Mucosa of gallbladder (tissue), 1 donor: ENCODE data around the gene WDR70. TPM values are rescaled to one million over a fixed set of nuclear protein-coding genes. Genes with fewer than 3 reads are reported as not detected.
"Not testable (repeated sequence)": the region's sequence is repeated elsewhere in the genome, so short reads cannot be mapped to it uniquely, and the experiment has no call there.

Experiments used
- DNase-seq: peaks from one replicate; pipeline ENCODE4 v3.0.0-alpha.2; 2020; ENCODE audit warnings: low spot score
- total RNA-seq: library from RNA; stranded (reverse); gene quantifications from one replicate; pipeline ENCODE4 v1.2.1, GENCODE V29; 2021
- donor health status: DM: no; HTN: no; CAD: no.

WDR70 gene
- total RNA-seq, 1 donor from 2014 or later, result 26.7 TPM

DNA sequence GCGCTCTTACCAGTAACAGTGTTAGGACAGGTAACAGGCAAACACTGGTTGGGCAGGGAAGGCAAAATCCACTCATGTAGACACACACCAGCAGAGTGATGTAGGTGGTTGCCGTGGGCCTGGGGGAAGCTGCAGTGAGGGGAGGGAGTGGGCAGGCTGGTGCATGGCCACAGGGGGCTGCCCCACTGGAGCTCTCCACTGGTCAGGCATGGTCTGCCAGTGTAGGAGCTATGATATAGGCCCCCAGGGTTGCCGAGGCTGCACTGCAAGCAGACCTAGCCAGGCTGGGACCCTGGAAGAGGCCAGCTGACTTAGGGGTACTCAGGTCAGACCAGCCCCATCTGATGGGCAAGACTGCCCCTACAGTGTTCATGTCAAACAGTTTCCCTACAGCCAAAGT, 306.1 kb downstream of the WDR70 start:
- no peak for DNase-seq

DNA sequence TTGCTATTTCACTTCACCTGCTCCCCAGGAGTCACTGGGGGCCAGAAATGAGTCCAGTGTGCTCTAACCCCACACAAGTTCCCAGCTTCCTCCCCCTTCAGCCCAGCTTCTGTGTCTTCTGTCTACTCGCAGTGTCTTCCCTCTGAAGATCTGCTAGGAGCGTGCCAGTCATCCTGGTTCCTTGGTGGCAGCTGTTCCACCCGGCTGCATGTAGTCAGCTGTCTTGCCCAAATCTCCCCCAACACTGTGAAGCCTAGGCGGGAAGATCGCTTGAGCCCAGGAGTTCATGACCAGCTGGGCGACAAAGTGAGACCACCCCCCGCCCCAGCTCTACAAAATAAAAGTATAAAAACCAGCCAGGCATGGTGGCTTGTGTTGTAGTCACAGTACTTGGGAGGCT, 306.7 kb downstream of the WDR70 start:
- no peak for DNase-seq

DNA sequence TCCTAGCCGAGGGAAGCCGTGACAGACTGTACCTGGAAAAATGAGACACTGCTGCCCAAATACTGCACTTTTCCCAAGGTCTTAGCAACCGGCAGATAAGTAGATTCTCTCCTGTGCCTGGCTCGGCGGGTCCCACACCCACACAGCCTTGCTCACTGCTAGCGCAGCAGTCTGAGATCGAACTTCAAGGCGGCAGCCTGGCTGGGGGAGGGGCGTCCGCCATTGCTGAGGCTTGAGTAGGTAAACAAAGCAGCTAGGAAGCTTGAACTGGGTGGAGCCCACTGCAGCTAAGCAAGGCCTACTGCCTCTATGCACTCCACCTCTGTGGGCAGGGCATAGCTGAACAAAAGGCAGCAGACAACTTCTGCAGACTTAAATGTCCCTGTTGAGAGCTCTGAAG, 309.8 kb downstream of the WDR70 start:
- DNase-seq, result not testable (repeated sequence)

DNA sequence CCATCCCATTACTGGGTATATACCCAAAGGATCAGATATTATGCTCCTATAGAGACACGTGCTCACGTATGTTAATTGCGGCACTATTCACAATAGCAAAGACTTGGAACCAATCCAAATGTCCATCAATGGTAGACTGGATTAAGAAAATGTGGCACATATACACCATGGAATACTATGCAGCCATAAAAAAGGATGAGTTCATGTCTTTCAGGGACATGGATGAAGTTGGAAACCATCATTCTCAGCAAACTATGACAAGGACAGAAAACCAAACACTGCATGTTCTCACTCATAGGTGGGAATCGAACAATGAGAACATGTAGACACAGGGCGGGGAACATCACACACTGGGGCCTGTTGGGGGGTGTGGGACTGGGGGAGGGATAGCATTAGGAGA, 315.2 kb downstream of the WDR70 start:
- not testable (repeated sequence) for DNase-seq

DNA sequence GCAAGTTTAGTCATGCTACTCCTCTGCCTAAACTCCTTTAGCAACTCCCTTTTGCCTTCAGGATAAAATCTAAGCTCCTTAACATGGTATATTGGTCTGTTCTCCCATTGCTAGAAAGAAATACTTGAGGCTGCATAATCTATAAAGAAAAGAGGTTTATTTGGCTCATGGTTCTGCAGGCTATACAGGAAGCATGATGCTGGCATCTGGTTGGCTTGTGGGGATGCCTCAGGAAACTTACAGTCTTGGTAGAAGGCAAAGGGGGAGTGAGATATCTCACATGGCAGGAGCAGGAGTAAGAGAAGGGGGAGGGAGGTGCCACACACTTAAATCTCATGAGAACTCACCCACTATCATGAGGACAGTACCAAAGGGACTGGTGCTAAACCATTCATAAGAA, 315.7 kb downstream of the WDR70 start:
- DNase-seq, result no peak

DNA sequence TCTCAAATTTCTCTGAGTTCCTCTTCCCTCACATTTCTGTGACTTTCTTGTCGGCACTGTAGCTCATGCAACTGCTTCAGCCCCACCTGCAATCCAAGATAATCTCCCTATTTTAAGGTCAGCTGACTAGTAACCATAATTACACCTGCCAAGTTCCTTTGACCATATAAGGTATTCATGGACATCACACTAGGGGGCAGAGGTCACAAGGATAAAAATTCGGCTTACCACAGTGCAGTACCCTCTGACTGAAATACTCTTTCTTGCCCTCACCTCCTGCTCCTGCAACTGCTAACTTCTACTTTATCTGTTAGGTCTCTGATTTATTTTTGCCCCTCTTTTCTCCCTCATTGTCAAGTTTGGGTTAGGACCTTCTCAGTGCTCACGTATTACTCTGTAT, 316.5 kb downstream of the WDR70 start:
- DNase-seq, result no peak

DNA sequence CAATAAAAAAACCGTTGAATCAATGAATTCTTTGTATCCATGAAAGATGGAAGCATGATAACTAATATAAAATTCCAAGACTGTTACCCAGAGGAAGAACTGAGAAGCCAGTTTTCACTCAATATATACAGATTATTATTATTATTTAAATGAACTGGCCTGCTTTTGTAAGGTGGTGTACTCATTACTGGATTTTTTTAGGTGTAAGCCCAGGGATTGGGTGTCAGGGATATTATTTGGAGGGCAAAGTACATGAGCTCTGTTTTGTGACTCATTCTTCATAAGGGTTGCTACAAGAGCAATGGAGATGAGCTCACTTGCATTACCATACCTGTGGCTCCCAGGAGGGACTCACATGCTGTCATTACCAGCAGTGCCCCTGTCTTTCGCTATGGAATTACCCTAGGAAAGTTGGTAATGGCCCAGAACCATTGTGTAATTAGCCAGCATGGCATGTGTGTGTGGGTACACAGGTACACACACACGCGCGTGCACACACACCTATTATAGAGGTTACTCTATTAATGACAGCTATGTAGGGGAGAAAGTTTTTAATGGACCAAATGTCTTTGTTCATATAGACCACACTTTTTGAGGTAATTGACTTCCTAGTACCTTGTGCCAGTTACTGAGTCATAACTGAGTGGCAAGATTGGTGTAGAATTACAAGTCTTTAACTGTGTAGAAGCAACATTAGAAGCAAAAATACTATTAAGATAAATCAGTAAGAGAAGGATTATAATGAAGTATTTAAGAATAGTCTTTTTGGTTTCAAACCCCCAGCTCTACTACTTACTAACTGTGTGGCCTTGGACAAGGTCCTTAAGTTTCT, 317.3 kb downstream of the WDR70 start:
- no peak for DNase-seq

DNA sequence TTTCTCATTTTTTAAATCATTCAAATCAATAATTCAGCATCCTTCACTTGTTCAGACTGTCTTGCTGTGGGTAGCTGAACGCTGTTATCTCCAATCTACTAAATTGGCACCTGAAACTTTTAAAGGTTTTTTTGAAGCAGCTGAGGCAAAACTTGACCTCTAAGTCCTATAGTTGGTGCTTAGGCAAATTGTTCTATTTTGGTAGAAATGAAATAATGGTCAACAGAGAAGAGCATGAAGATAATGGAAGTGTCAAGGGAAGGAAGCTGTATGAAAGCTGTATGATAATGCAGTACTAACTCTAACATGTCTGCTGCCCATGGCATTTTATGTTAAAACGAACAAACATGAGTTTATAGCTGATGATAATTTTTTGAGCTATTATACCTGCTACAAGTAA, 322.8 kb downstream of the WDR70 start:
- no peak for DNase-seq

DNA sequence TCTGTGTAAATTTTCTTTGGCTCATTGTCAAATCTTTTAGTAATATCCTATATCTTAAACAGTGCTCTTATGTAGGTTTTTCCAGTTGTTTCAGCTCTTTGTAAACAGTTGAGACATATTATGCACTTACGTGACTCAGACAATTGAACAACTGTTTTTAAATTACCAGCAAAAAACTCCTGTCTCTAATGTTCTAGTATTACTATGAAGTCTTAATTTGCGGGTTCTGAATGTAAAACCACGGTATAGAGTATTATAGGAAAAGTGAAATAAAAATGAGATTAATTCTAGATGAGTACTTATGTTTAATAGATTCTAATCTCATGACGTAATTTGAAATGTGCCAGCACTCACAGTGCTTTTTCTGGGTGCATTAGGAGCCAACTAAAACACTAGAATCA, 324.7 kb downstream of the WDR70 start:
- no peak for DNase-seq

DNA sequence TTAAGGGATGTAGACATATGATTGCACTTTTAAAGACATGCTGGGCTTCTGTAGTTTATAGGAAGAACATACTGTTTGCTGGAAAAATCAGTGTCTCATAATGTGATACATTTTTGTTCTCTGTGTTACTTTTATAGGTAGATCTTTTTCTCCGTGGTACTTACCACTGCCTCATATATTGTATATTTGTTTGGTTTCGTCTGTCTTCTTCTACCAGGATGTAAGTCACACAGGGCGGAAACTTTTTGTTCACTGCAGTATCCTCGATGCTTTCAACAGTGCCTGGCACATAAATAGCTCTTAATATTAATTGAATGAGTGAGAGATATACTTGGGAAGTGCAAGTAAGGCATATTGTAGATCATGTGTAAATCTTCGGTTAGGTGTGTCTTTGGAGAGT, 325.3 kb downstream of the WDR70 start:
- DNase-seq, result no peak

DNA sequence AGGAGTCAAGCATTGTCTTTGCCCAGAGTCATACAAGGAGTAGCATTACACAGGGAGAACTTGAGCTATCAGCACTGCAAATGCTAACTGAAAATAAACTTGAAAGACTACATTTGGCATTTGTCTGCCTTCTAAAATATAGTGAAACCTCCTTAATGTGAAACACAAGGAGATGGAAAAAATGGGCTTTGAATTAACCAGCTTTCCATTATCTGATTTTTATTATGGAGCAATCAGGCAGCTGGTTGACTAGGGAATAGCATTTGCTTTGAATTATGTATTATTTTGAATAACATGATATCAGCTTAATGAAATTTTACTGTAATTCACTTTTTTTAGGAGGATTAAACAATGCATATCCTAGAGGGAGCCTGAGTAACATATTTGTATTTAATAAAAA, 329.9 kb downstream of the WDR70 start:
- DNase-seq, result no peak

DNA sequence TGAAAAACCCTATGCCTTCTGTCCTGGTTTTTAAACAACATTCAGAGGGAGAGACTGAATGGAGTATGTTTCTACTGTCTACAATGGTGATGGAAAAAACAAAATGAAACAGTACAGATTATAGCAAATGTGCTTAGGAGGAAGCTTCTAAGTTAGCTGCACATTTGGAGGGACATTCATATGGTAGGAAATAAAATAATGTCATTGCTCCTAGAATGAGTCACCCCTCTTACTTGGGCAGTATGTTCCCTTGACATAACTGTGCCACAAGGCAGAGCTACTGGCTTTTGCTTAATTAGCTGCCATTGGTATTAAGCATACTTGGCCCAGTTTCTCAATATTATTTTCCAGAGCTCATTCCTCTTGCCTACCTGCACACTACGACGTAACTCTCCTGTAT, 331.8 kb downstream of the WDR70 start:
- no peak for DNase-seq

DNA sequence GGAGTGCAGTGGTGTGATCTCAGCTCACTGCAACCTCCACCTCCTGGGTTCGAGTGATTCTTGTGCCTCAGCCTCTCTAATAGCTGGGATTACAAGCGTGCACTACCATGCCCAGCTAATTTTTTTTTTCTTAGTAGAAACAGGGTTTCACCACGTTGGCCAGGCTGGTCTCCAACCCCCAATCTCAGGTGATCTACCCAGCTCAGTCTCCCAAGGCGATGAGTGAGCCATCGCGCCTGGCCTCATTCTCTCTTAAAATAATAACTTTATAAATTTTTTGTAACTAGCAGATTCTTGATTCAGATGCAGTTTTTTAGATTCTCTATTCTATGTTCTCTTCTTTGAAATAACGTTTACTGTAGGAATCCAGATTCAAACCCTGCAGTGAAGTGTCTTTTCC, 333.6 kb downstream of the WDR70 start:
- DNase-seq, result no peak

DNA sequence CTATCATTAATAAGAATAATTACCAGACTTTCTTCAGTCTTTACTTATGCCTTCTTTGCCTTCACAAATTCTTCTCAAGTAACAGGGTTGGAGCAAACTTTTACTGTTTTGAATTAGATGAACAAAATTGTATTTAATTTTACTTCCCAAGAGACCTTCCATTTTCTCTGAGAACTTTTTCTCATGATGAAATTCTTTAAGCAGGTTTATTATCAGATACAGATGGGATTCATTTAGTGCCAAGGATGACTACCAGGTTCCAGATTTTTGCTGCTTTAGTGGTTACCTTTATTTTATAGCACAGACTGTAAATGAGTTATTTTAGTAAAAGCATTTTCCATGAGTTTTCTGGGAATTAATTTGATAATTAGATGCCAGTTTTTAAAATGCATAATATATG, 335.6 kb downstream of the WDR70 start:
- DNase-seq, result no peak

DNA sequence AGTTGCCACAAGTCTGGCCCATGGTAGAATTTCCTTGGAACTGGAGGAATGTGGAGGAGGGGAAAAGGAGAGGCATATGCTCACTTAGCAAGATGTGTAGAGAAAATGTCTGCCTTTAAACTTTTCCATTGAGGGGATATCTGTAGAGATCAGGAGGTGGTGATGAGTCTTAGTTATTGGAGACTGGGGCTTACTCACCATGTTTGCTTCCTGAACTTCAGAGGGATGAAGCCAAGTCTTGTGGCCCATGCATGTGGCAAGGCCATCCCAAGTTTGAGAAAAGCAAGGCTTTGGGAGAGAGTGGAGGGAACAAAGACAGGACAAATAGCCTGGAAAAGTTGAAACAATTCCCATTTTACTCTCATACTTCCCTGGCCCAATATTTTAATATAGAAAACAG, 336.2 kb downstream of the WDR70 start:
- DNase-seq, result no peak

DNA sequence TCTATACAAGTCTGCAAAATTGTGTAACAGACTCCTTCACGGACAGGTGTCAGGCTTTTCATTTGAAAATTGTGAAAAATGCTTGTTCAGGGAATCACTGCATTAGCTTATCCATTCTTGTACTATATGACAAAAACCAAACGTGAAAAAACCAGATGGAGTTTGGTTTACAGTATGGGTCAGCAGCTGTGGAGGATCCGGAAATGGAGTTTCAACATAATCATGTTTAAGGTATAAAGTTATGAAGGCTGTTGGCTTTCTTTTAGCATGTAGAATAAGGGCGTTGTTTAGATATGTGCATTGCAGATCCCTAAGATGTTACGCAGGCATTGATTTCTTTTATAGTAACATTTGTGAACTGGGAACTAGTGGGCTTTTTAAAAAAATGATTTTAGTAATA, 336.9 kb downstream of the WDR70 start:
- DNase-seq, result no peak

DNA sequence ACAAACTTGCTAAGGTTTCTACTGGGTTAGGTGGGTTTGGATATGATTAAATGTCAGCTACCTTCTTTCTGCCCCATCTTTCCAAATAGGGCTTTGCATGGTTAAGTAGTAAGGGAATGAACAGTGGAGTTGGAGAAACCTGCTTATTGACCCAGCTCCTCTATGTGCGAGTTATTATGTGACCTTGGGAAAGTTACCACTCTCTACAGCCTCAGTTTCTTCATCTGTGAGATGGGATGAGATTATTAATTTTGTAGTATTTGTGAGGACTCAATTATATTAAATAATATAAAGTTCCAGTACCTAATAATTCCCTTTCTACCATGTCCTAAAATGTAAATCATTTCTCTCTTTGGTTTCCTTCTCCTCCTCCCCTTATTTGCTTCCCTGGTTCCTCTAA, 337.3 kb downstream of the WDR70 start:
- no peak for DNase-seq

DNA sequence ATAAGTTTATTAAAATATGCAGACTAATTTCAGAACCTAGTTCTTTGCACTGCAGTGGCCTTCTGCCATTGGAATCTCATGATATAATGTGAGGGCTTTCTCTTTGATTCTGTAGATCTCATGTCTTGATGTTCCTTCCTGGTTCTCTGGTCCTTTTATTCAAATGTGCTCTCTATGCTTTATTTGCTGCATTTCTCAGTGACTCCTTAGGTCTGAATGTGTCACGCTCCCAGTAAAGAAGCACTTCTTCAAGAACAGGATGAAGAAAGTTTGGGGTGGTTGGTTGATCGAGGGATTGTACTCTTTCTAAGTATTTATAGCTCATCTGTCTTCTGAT, 338.1 kb downstream of the WDR70 start:
- no peak for DNase-seq

DNA sequence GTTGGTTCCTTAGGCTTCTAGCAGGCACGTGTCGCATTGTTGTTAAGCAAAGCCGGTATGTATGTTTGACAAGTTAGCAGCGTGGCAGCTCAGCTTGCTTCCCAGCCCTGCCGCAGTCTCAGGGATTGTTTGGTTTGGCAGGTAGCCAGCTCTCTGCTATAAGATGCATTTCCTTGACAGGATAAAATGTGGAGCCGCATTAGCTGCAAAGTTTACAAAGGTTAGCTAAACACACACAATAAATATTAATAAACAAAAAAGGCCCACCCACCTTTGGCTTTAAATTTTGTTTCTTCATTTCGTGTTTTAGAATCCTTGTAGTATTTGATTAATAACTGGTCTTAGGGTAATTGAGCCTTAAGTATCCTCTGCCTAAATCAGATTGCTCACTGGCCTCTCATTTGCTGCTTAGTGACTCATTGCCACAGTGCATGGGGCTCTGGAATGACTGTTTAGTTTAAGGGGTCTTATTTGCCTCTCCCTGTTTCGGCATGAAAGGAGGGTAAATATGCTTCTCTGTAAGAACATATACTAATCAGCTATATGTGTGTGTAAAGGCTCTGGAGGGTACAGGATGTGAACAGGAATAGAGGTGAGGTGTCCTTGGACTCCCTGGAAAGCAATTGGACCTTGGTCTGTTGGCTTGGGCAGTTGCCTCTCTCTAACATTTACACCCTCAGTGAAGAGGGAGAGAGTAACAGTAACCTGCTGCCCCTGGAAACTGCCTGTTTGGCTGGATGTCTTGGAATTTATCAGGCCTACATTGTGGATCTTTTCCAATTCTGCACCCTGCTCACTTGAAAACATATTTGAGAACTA, 338.7 kb downstream of the WDR70 start:
- DNase-seq, result peak; percentile 82

DNA sequence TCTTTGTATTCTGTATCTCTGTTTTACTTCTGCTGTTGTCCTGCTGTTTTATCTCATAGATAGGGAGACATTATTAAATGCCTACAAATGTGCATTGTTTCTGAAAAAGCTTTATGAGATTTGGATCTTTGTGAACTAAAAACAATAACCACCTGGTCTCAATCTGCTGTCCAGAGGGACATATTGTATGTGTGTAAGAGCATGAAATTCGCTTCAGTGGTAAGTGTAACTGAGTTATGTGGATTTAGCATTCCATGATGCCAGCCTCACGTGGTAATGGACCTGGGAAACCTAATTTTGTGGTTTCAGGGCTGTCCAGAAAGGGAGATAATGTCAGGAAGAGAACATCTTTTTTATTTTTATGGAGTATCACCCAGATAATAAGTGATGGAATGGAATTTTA, 341.4 kb downstream of the WDR70 start:
- DNase-seq, result no peak

DNA sequence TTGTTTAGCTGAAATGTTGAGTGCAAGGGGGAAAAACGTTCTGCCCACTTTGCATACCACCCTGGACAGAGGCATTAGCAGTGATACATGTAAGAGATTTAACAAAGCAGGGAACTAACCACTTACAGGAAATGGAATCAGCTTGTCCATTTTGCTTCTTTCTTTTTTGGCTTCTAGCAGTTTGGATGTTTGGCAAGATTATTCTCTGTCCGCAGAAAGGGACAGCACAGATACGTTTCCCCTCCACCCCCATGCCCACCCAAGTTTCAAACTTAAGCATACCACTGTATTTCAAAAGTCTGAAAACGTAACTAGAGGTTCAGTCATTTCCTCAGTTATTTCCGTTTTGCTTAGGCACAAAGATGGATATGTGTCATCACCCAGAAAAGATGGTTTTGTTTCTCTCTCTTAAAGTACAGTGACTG, 342.3 kb downstream of the WDR70 start:
- no peak for DNase-seq

DNA sequence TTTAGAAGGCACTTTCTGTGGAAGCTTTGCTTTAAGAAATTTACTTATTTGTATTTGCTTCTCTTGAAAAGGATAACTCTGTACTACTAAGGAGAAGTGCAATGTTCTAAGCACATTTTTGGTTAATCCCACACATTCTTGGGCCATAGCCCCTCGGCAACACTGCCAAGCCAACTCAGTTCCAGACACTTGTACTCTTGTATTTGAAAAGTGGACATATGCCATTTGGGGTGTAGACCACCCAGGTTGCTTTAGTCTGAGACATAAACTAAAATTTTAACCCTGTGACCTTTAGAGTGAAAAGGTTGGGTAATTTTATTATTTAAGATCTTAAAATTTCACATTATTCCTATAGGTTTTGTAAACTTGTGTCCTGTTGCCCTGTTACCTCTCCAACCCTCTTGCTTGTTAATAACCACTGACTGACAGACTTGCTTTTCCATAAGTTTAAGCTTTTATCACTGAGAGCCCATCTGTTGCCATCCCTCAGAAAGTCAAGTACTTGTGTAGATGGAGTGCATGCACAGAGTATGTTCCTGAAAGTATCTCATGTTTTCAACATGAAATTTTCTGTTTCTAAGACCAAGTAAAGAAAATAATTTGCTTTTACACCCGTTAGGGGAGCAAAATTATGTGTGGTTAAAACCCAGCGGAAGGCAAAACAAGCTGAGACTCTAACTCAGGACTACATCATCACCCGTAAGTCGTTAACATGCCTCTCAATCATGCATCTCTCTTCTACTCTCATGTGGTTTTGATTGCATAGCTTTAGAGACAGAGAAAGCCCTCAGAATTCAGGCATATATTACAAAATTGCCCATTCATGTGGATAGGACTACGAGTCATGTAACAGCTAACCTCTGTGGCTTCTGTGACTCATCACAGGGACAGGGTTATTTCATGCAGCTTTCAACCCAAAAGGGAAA, 343.4 kb downstream of the WDR70 start:
- DNase-seq, result no peak
